Tibial nerve (tissue), 3 donors: Measurements from ENCODE around the gene TJP1.

Source experiments
- CTCF ChIP-seq, 5 experiments: fragments of 200-600 bp in 3 of 5; fragments of 450-650 bp in 2 of 5; sonication (generic) in 3 of 5; IDR thresholded peaks; one replicate each; pipeline ENCODE4 v1.5.1; 2016 to 2019; ENCODE audit warnings: antibody characterized with exemption in 5 of 5, mild to moderate bottlenecking in 3 of 5, moderate library complexity in 2 of 5
- POLR2A ChIP-seq, 2 donors: fragments of 450-650 bp; IDR thresholded peaks; one replicate each; pipeline ENCODE4 v1.6.1; 2017; ENCODE audit warnings: antibody characterized with exemption in 2 of 2, mild to moderate bottlenecking in 2 of 2, moderate library complexity in 2 of 2

DNA sequence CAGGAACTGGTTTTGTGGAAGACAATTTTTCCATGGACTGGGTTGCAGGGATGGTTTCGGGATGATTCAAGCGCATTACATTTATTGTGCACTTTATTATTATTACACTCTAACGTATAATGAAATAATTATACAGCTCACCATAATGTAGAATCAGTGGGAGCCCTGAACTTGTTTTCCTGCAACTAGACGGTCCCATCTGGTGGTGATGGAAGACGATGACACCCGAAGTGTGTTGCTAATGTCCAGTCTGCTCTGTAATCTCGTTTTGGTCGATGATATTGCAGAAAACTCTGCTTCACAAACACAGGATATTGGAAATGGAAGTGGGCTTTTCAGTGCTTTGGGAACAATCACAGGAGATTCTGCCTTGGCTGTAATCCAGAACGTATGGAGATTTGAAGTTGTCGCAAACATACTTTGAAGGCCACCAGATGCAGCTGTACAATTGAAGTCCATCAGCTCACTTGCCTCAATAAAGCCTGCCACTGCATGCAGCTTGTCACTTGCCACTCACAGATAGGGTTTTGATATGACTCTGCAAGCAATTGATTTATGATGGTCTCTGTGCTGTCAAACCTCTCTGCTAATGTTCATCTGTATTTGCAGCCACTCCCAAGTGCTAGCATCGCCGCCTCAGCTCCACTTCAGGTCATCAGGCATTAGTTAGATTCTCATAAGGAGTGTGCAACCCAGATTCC lies 141.7 kb downstream of the TJP1 start:
- TF ChIP-seq CTCF (IDR thresholded peaks at IDR 0.05), result no peak
- no peak for TF ChIP-seq POLR2A (IDR thresholded peaks at IDR 0.05)
